K562 (cell line): ENCODE measurements around the gene RGS4. TPM values are rescaled to one million over a fixed set of nuclear protein-coding genes. Genes with fewer than 3 reads are reported as not detected.
A peak's percentile ranks its signal among the peaks of the same experiment; 100 is the strongest.

Experiments used
- ATAC-seq: fragments of 200-7000 bp; cut with Tn5 transposase; 3 replicates; pipeline ENCODE4 v1.9.1; 2020; ENCODE audit warnings: moderate library complexity
- BruUV-seq: library from RNA; stranded (reverse); fragments of 400-500 nt; replicated peaks from 2 replicates; lab custom pipeline; 2021; lab: Mats Ljungman, UMichigan
- CTCF ChIA-PET: fragments of 300-600 bp; formaldehyde crosslinking; extraction: SDS; loops from one replicate; lab custom pipeline; 2021; ENCODE audit warnings: low intra/inter-chr PET ratio; lab: Yijun Ruan, JAX
- POLR2A ChIA-PET: fragments of 300-600, 350-650 bp; sonication (Branson Sonifier 250); formaldehyde crosslinking; extraction: SDS; loops from one replicate; lab custom pipeline; 2021; ENCODE audit warnings: antibody characterized with exemption, inconsistent platforms; lab: Yijun Ruan, JAX
- DNase-seq, 4 experiments: peaks; one replicate each; pipeline versions ENCODE4 v3.0.0 to v3.0.0-alpha.2; 2011 to 2018; ENCODE audit warnings: low spot score in 3 of 4, mixed read lengths in 3 of 4; ENCODE audit errors: extremely low read depth in 1 of 4
- FAIRE-seq: peaks from 2 replicates; lab custom pipeline; 2011; peaks lifted over from hg19 to GRCh38; lab: Jason Lieb, UNC
- H2AFZ ChIP-seq: 2 replicates; pipeline ENCODE4 v1.6.0; 2011; ENCODE audit warnings: low read depth, low read length, control low read depth, inconsistent platforms
- H3K27ac ChIP-seq: fragments of 200-600 bp; 3 replicates; pipeline ENCODE4 v1.8.0; 2011; ENCODE audit warnings: low read depth, mild to moderate bottlenecking, control low read depth, inconsistent platforms, low read length, moderate library complexity, mixed read lengths; ENCODE audit errors: extremely low read depth
- H3K27me3 ChIP-seq, 2 experiments: fragments of 300-600 bp in 1 of 2; 2 replicates in 1 of 2; 3 replicates in 1 of 2; pipeline versions ENCODE4 v1.6.0 to v1.8.0; 2011; ENCODE audit warnings: inconsistent platforms in 2 of 2, low read length in 2 of 2, mild to moderate bottlenecking in 1 of 2, mixed read lengths in 1 of 2, moderate library complexity in 1 of 2; ENCODE audit not compliant: control insufficient read depth in 2 of 2, insufficient read depth in 2 of 2
- H3K36me3 ChIP-seq: fragments of 300-600 bp; 3 replicates; pipeline ENCODE4 v1.8.0; 2011; ENCODE audit warnings: mild to moderate bottlenecking, low read length, inconsistent platforms; ENCODE audit not compliant: control insufficient read depth, insufficient read depth
- H3K4me1 ChIP-seq, 2 experiments: fragments of 200-600 bp in 1 of 2; replicated peaks in 1 of 2; 2 replicates in 1 of 2; 3 replicates in 1 of 2; pipeline versions ENCODE4 v1.5.1 to v1.8.0; 2011; ENCODE audit warnings: inconsistent platforms in 2 of 2, low read length in 2 of 2, mild to moderate bottlenecking in 1 of 2, mixed read lengths in 1 of 2, moderate library complexity in 1 of 2; ENCODE audit not compliant: control insufficient read depth in 2 of 2, insufficient read depth in 2 of 2
- H3K4me2 ChIP-seq: 2 replicates; pipeline ENCODE4 v1.6.1; 2011; ENCODE audit warnings: low read length, control low read depth, inconsistent platforms, mixed read lengths; ENCODE audit not compliant: insufficient read depth
- H3K4me3 ChIP-seq: fragments of 200-600 bp; sonication (generic), shearing (Covaris generic); 2 replicates; pipeline ENCODE4 v1.5.1; 2016; ENCODE audit warnings: control low read depth, inconsistent platforms
- H3K79me2 ChIP-seq: fragments of 200-600 bp; 3 replicates; pipeline ENCODE4 v1.8.0; 2011; ENCODE audit warnings: low read length, inconsistent platforms; ENCODE audit not compliant: control insufficient read depth, insufficient read depth
- H3K9ac ChIP-seq, 2 experiments: 2 replicates each; pipeline versions ENCODE4 v1.6.0 to v1.6.1; 2011; ENCODE audit warnings: low read depth in 2 of 2, low read length in 2 of 2, control low read depth in 1 of 2, inconsistent platforms in 1 of 2, mild to moderate bottlenecking in 1 of 2, mixed read lengths in 1 of 2; ENCODE audit not compliant: insufficient read depth in 1 of 2
- H3K9me1 ChIP-seq: one replicate; pipeline ENCODE4 v1.6.0; 2011; ENCODE audit warnings: inconsistent platforms, mild to moderate bottlenecking, low read length, moderate library complexity; ENCODE audit not compliant: control insufficient read depth, insufficient read depth
- H3K9me3 ChIP-seq: replicated peaks from 2 replicates; pipeline ENCODE4 v1.5.1; 2011; ENCODE audit warnings: low read depth, low read length, inconsistent platforms; ENCODE audit not compliant: control insufficient read depth, insufficient read depth
- H4K20me1 ChIP-seq: replicated peaks from 2 replicates; pipeline ENCODE4 v1.6.1; 2011; ENCODE audit warnings: low read length, inconsistent platforms, mixed read lengths; ENCODE audit not compliant: control insufficient read depth, insufficient read depth
- EP400 ChIP-seq: fragments of 450-650 bp; IDR thresholded peaks from 2 replicates; pipeline ENCODE4 v1.6.1; 2017; ENCODE audit warnings: antibody characterized with exemption, mild to moderate bottlenecking, moderate library complexity
- NFATC3 ChIP-seq: fragments of 450-650 bp; IDR thresholded peaks from 2 replicates; pipeline ENCODE4 v1.6.1; 2017; ENCODE audit warnings: mild to moderate bottlenecking
- WGBS: fragments of 100-300 bp; shearing (Covaris generic); methylation state at CpG from one replicate; pipeline ENCODE4 v1.1.6; 2016; ENCODE audit warnings: low coverage, mixed read lengths; ENCODE audit not compliant: insufficient coverage; ENCODE audit errors: missing lambda C conversion rate; 5-methylcytosine and 5-hydroxymethylcytosine counted together
- in situ Hi-C: fragments of 300-500 bp; cut with MboI; formaldehyde crosslinking; loops from 4 replicates; pipeline ENCODE4 v1.15.0; 2018; ENCODE audit warnings: inconsistent platforms, mixed read lengths
- intact Hi-C: fragments of 100-400 bp; cut with micrococcal nuclease; formaldehyde crosslinking; loops from 2 replicates; pipeline ENCODE4 v1.14.2; 2022
- polyA plus RNA-seq, 8 experiments: library from polyadenylated mRNA; depleted of rRNA in 4 of 8; stranded (reverse) in 5 of 8; unstranded in 3 of 8; fragments of >200 nt; fragmentation: Nextera tagmentation in 2 of 8; fragmentation: Illumina TruSeq in 1 of 8; extraction: Ambion mirVana in 2 of 8; extraction: Trizol in 1 of 8; gene quantifications; 2 replicates each; pipeline versions ENCODE4 v1.2.1 to v1.2.3, GENCODE V29; 2011 to 2014; ENCODE audit warnings: inconsistent platforms in 1 of 8, missing spikeins in 1 of 8
- total RNA-seq, 7 experiments: library from RNA; depleted of rRNA in 6 of 7; stranded (reverse); fragments of >200 nt in 6 of 7; fragmentation: Illumina TruSeq in 2 of 7; extraction: Trizol in 2 of 7; gene quantifications; 2 replicates each; pipeline versions ENCODE4 v1.2.1 to v1.2.3, GENCODE V29; 2011 to 2021; ENCODE audit warnings: low replicate concordance in 1 of 7
- TF ChIP-seq, protein P1 (sequence below): fragments of 450-650 bp; IDR thresholded peaks from 2 replicates; pipeline ENCODE4 v1.6.1; 2016
- TF ChIP-seq, protein P2 (sequence below): fragments of 450-650 bp; IDR thresholded peaks from 2 replicates; pipeline ENCODE4 v1.6.1; 2016; ENCODE audit warnings: mild to moderate bottlenecking

The RGS4 gene
- total and polyA plus RNA-seq, 9 of the 15 experiments (the other 6 are each of a cell fraction or from before 2014, with no cell fraction given): not detected

DNA sequence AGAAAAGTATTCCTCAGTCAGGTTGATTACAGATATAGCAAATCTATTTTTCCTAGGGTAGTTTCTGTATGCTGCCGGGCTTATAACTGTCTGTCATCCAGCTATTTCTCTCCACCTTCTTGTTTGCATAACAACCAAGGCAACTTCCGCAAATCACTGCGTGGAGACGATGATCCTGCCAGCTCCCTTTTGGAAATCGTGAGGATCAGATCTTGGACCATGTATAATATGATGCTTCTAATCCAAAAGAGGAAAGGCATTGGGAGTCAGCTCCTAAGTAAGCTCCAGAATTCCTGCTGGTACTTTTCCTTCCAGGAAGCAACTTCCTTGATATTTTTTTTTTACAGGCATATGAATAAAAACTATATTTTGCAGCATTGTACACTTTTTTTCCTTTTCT lies 445 bp upstream of the RGS4 start:
- H3K36me3 ChIP-seq: no peaks in the 10 kb centered on the region
- H3K4me1 ChIP-seq: no peaks in the 10 kb centered on the region
- DNase-seq: no peak
- H3K4me2 ChIP-seq: no peak overlapping the region
- in situ Hi-C loops: no loop called here
- no peaks in the 10 kb centered on the region for H4K20me1 ChIP-seq
- no peak overlapping the region for H3K4me3 ChIP-seq
- WGBS: under 1% methylated on average over 5 of the region's 5 CpGs
- no peak overlapping the region for H3K27ac ChIP-seq
- no peaks in the 10 kb centered on the region for H3K79me2 ChIP-seq
- ChIA-PET POLR2A (interaction anchor here (0.6 to 1.9 kb wide), 2 partner anchors 8 to 445 kb away, joined by 4 to 7 read pairs; no protein-coding TSS in a partner anchor), CTCF (no interaction called here)
- intact Hi-C loops: no loop called here
- H3K9ac ChIP-seq: no peak overlapping the region
- H3K27me3 ChIP-seq: no peaks in the 10 kb centered on the region
- TF ChIP-seq EP400: no peak
- TF ChIP-seq, protein P1, sequence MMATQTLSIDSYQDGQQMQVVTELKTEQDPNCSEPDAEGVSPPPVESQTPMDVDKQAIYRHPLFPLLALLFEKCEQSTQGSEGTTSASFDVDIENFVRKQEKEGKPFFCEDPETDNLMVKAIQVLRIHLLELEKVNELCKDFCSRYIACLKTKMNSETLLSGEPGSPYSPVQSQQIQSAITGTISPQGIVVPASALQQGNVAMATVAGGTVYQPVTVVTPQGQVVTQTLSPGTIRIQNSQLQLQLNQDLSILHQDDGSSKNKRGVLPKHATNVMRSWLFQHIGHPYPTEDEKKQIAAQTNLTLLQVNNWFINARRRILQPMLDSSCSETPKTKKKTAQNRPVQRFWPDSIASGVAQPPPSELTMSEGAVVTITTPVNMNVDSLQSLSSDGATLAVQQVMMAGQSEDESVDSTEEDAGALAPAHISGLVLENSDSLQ: peak; percentile 12; the same call in 1 of the 2 replicates
- TF ChIP-seq, protein P2, sequence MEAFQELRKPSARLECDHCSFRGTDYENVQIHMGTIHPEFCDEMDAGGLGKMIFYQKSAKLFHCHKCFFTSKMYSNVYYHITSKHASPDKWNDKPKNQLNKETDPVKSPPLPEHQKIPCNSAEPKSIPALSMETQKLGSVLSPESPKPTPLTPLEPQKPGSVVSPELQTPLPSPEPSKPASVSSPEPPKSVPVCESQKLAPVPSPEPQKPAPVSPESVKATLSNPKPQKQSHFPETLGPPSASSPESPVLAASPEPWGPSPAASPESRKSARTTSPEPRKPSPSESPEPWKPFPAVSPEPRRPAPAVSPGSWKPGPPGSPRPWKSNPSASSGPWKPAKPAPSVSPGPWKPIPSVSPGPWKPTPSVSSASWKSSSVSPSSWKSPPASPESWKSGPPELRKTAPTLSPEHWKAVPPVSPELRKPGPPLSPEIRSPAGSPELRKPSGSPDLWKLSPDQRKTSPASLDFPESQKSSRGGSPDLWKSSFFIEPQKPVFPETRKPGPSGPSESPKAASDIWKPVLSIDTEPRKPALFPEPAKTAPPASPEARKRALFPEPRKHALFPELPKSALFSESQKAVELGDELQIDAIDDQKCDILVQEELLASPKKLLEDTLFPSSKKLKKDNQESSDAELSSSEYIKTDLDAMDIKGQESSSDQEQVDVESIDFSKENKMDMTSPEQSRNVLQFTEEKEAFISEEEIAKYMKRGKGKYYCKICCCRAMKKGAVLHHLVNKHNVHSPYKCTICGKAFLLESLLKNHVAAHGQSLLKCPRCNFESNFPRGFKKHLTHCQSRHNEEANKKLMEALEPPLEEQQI: no peak
- TF ChIP-seq NFATC3: no peak
- TF ChIP-seq, all 486 proteins: peak for 1
- ATAC-seq (no peak), FAIRE-seq (no peak)
- Histone ChIP-seq H3K9me3 (no peaks in the 10 kb centered on the region), H2AFZ (no peak overlapping the region), H3K9me1 (no peaks in the 10 kb centered on the region)
- no TSS peak for BruUV-seq
